GM20431 (cell line): ENCODE data around the gene GALNTL6.
"Not testable (repeated sequence)": the region's sequence is repeated elsewhere in the genome, so short reads cannot be mapped to it uniquely, and the experiment has no call there.

ENCODE experiments used
- in situ Hi-C: fragments of 300-500 bp; cut with MseI, MboI; formaldehyde crosslinking; loops from one replicate; pipeline ENCODE4 v1.15.0; 2020; ENCODE audit warnings: low sequenced_read_pairs; ENCODE audit not compliant: unreplicated experiment

GALNTL6 gene

GRCh38 chr4:172691552-172691951 is 878.3 kb downstream of the GALNTL6 start:
- in situ Hi-C loops = no loop called here

- in situ Hi-C loops = no loop called here
These were observed 879.5 kb downstream of the GALNTL6 start for GRCh38 chr4:172692701-172693100.

GRCh38 chr4:172698256-172698655 is 885.1 kb downstream of the GALNTL6 start:
- in situ Hi-C loops = no loop called here

- in situ Hi-C loops = no loop called here
These were observed 892.4 kb downstream of the GALNTL6 start for GRCh38 chr4:172705565-172705964.

GRCh38 chr4:172706000-172706399 is 892.8 kb downstream of the GALNTL6 start:
- in situ Hi-C loops = no loop called here

- in situ Hi-C loops = no loop called here
These were observed 894.4 kb downstream of the GALNTL6 start for GRCh38 chr4:172707622-172708021.

- in situ Hi-C loops = no loop called here
These were observed 895.0 kb downstream of the GALNTL6 start for GRCh38 chr4:172708184-172708583.

GRCh38 chr4:172709376-172709775 is 896.2 kb downstream of the GALNTL6 start:
- in situ Hi-C loops = no loop called here

GRCh38 chr4:172716291-172716690 is 903.1 kb downstream of the GALNTL6 start:
- in situ Hi-C loops = no loop called here

GRCh38 chr4:172721659-172722058 is 908.5 kb downstream of the GALNTL6 start:
- in situ Hi-C loops = no loop called here

GRCh38 chr4:172725581-172725980 is 912.4 kb downstream of the GALNTL6 start:
- in situ Hi-C loops = no loop called here

GRCh38 chr4:172726001-172726423 is 912.8 kb downstream of the GALNTL6 start:
- in situ Hi-C loops = no loop called here

GRCh38 chr4:172727631-172728030 is 914.4 kb downstream of the GALNTL6 start:
- in situ Hi-C loops = no loop called here

- in situ Hi-C loops = not testable (repeated sequence)
These were observed 920.4 kb downstream of the GALNTL6 start for GRCh38 chr4:172733645-172734044.

GRCh38 chr4:172734555-172734954 is 921.4 kb downstream of the GALNTL6 start:
- in situ Hi-C loops = no loop called here

- in situ Hi-C loops = no loop called here
These were observed 922.8 kb downstream of the GALNTL6 start for GRCh38 chr4:172736046-172736445.

- in situ Hi-C loops = no loop called here
These were observed 927.2 kb downstream of the GALNTL6 start for GRCh38 chr4:172740434-172740833.

- in situ Hi-C loops = no loop called here
These were observed 937.7 kb downstream of the GALNTL6 start for GRCh38 chr4:172750910-172751309.

GRCh38 chr4:172751550-172751949 is 938.3 kb downstream of the GALNTL6 start:
- in situ Hi-C loops = no loop called here

- in situ Hi-C loops = no loop called here
These were observed 945.6 kb downstream of the GALNTL6 start for GRCh38 chr4:172758586-172759340.

GRCh38 chr4:172760512-172760911 is 947.3 kb downstream of the GALNTL6 start:
- in situ Hi-C loops = no loop called here

GRCh38 chr4:172762895-172763294 is 949.7 kb downstream of the GALNTL6 start:
- in situ Hi-C loops = no loop called here
